ENCODE results near the gene KIF26A. TPM values are rescaled to one million over a fixed set of nuclear protein-coding genes. Genes with fewer than 3 reads are reported as not detected.

The KIF26A gene
- total RNA-seq, 1 donor: under 0.01 TPM

- H3K4me3 ChIP-seq (ENCODE audit: low read depth, low read length): no peak overlapping the region
- no peak for DNase-seq (ENCODE audit: low read depth)
- TF ChIP-seq CTCF (IDR thresholded peaks at IDR 0.05; ENCODE audit: insufficient read depth, low read length): no peak
Observed at GRCh38 chr14:104171895-104172294, 33.5 kb downstream of the KIF26A start.

DNA sequence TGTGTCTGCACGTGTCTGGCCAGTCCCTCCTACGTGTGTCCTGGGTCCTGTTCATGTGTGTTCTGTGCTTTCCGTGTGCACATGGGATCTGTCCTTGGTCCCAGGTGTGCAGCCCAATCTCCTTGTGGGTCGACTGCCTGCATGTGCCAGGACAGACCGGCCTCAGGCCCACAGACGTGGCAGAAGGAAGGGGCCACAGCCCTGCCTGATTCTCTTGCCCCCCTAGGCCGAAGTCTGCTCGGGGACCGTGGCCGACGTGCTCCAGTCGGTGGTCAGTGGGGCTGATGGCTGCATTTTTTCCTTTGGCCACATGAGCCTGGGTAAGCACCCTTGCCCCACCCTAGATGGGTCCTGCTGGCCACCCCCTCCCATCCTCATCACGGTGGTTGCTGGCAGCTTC, 34.0 kb downstream of the KIF26A start:
- no peak for TF ChIP-seq CTCF (IDR thresholded peaks at IDR 0.05; ENCODE audit: insufficient read depth, low read length)
- no peak overlapping the region for H3K4me3 ChIP-seq (ENCODE audit: low read depth, low read length)
- DNase-seq (ENCODE audit: low read depth): no peak

DNA sequence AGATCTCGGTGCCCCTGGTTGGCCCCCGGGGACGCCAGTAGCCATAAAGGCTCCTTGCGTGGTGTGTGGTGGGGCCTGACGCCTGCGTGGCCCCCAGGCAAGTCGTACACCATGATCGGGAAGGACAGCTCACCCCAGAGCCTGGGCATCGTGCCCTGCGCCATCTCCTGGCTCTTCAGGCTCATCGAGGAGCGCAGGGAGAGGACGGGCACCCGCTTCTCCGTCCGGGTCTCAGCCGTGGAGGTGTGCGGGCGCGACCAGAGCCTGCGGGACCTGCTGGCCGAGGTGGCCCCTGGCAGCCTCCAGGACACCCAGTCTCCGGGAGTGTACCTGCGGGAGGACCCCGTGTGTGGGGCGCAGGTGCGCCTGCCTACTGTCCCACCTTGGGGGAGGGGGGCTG, 34.5 kb downstream of the KIF26A start:
- no peak for DNase-seq (ENCODE audit: low read depth)
- no peak for TF ChIP-seq CTCF (IDR thresholded peaks at IDR 0.05; ENCODE audit: insufficient read depth, low read length)
- H3K4me3 ChIP-seq (ENCODE audit: low read depth, low read length): no peak overlapping the region

- no peak for TF ChIP-seq CTCF (IDR thresholded peaks at IDR 0.05; ENCODE audit: insufficient read depth, low read length)
- no peak overlapping the region for H3K4me3 ChIP-seq (ENCODE audit: low read depth, low read length)
- DNase-seq (ENCODE audit: low read depth): no peak
Observed at GRCh38 chr14:104174051-104174450, 35.7 kb downstream of the KIF26A start.

GRCh38 chr14:104175041-104175440, 36.7 kb downstream of the KIF26A start:
- no peak for TF ChIP-seq CTCF (IDR thresholded peaks at IDR 0.05; ENCODE audit: insufficient read depth, low read length)
- DNase-seq (ENCODE audit: low read depth): no peak
- no peak overlapping the region for H3K4me3 ChIP-seq (ENCODE audit: low read depth, low read length)

- no peak overlapping the region for H3K4me3 ChIP-seq (ENCODE audit: low read depth, low read length)
- no peak for TF ChIP-seq CTCF (IDR thresholded peaks at IDR 0.05; ENCODE audit: insufficient read depth, low read length)
- no peak for DNase-seq (ENCODE audit: low read depth)
Observed at GRCh38 chr14:104175811-104176210, 37.4 kb downstream of the KIF26A start.

- no peak for DNase-seq (ENCODE audit: low read depth)
- TF ChIP-seq CTCF (IDR thresholded peaks at IDR 0.05; ENCODE audit: insufficient read depth, low read length): no peak
- no peak overlapping the region for H3K4me3 ChIP-seq (ENCODE audit: low read depth, low read length)
Observed at GRCh38 chr14:104176611-104177010, 38.2 kb downstream of the KIF26A start.
